Keratinocyte (primary cell): Measurements from ENCODE around the gene ITFG1. TPM values are rescaled to one million over a fixed set of nuclear protein-coding genes. Genes with fewer than 3 reads are reported as not detected.

ENCODE experiments used
- DNase-seq: peaks from one replicate; pipeline ENCODE4 v3.0.0-alpha.2; 2011; ENCODE audit warnings: low read depth, missing footprints, low spot score
- FAIRE-seq: peaks from 2 replicates; lab custom pipeline; 2011; peaks lifted over from hg19 to GRCh38; lab: Jason Lieb, UNC
- H2AFZ ChIP-seq: 2 replicates; pipeline ENCODE4 v1.6.0; 2012; ENCODE audit warnings: low read length, control low read depth, inconsistent platforms; ENCODE audit not compliant: control insufficient read depth
- H3K27ac ChIP-seq: 2 replicates; pipeline ENCODE4 v1.5.1; 2011; ENCODE audit warnings: low read length; ENCODE audit not compliant: control insufficient read depth, insufficient read depth
- H3K27me3 ChIP-seq: 3 replicates; pipeline ENCODE4 v1.6.0; 2011; ENCODE audit warnings: low read length; ENCODE audit not compliant: control insufficient read depth, insufficient read depth; ENCODE audit errors: extremely low read depth
- H3K36me3 ChIP-seq, 2 experiments: 2 replicates in 1 of 2; 3 replicates in 1 of 2; pipeline ENCODE4 v1.5.1; 2011; ENCODE audit warnings: low read length in 2 of 2, mild to moderate bottlenecking in 1 of 2; ENCODE audit not compliant: control insufficient read depth in 2 of 2, insufficient read depth in 2 of 2; ENCODE audit errors: extremely low read depth in 1 of 2
- H3K4me1 ChIP-seq: 3 replicates; pipeline ENCODE4 v1.5.1; 2011; ENCODE audit warnings: low read length; ENCODE audit not compliant: control insufficient read depth, insufficient read depth; ENCODE audit errors: extremely low read depth
- H3K4me2 ChIP-seq: 3 replicates; pipeline ENCODE4 v1.6.0; 2011; ENCODE audit warnings: low read depth, low read length; ENCODE audit not compliant: control insufficient read depth, insufficient read depth; ENCODE audit errors: extremely low read depth
- H3K4me3 ChIP-seq, 3 experiments: fragments of 200-600 bp in 1 of 3; sonication (generic) in 1 of 3; 2 replicates in 2 of 3; 3 replicates in 1 of 3; pipeline ENCODE4 v1.5.1; 2011 to 2016; ENCODE audit warnings: low read length in 3 of 3, mild to moderate bottlenecking in 3 of 3, control low read depth in 2 of 3, inconsistent platforms in 1 of 3, low read depth in 1 of 3, mixed read lengths in 1 of 3, mixed run types in 1 of 3, moderate library complexity in 1 of 3; ENCODE audit not compliant: control insufficient read depth in 2 of 3, insufficient read depth in 2 of 3; ENCODE audit errors: extremely low read depth in 1 of 3
- H3K79me2 ChIP-seq: 2 replicates; pipeline ENCODE4 v1.6.0; 2012; ENCODE audit warnings: low read length; ENCODE audit not compliant: control insufficient read depth, insufficient read depth
- H3K9ac ChIP-seq: 3 replicates; pipeline ENCODE4 v1.6.0; 2011; ENCODE audit warnings: low read length; ENCODE audit not compliant: control insufficient read depth, insufficient read depth; ENCODE audit errors: extremely low read depth
- H3K9me1 ChIP-seq: 3 replicates; pipeline ENCODE4 v1.6.0; 2011; ENCODE audit warnings: low read length; ENCODE audit not compliant: control insufficient read depth, insufficient read depth; ENCODE audit errors: extremely low read depth
- H3K9me3 ChIP-seq: 2 replicates; pipeline ENCODE4 v1.5.1; 2012; ENCODE audit warnings: low read depth, low read length; ENCODE audit not compliant: control insufficient read depth
- H4K20me1 ChIP-seq: 3 replicates; pipeline ENCODE4 v1.6.0; 2011; ENCODE audit warnings: low read length; ENCODE audit not compliant: control insufficient read depth, insufficient read depth; ENCODE audit errors: extremely low read depth
- EZH2 ChIP-seq: IDR thresholded peaks from one replicate; pipeline ENCODE4 v1.6.1; 2012; ENCODE audit warnings: inconsistent platforms, mild to moderate bottlenecking, low read length, moderate library complexity
- dilution Hi-C: fragments of 300-500 bp; cut with MboI; formaldehyde crosslinking; loops from one replicate; pipeline ENCODE4 v1.7.0; 2020; ENCODE audit warnings: low sequenced_read_pairs; ENCODE audit not compliant: extremely low pct_ligation_motif_present
- polyA plus RNA-seq, 5 experiments: library from polyadenylated mRNA; depleted of rRNA in 3 of 5; stranded (reverse) in 3 of 5; stranded (forward) in 1 of 5; unstranded in 1 of 5; fragments of >200 nt; gene quantifications; 1 replicate in 1 of 5; 2 replicates in 3 of 5; 3 replicates in 1 of 5; pipeline versions ENCODE4 v1.2.1 to v1.2.3, GENCODE V29; 2011 to 2012; ENCODE audit warnings: missing spikeins in 2 of 5, low read depth in 1 of 5, low replicate concordance in 1 of 5
- TF ChIP-seq, protein P1 (sequence below), 3 experiments: IDR thresholded peaks in 1 of 3; conservative IDR thresholded peaks in 1 of 3; optimal IDR thresholded peaks in 1 of 3; 2 replicates in 2 of 3; 3 replicates in 1 of 3; pipeline versions ENCODE3 to v1.5.1; 2011; ENCODE audit warnings: low read length in 3 of 3, mild to moderate bottlenecking in 3 of 3, moderate library complexity in 2 of 3, control low read depth in 1 of 3, inconsistent platforms in 1 of 3; ENCODE audit not compliant: insufficient read depth in 2 of 3; ENCODE audit errors: extremely low read depth in 1 of 3

The ITFG1 gene
- polyA plus RNA-seq, 1 donor (not counting 4 experiments of a cell fraction or from before 2014, with no cell fraction given) = 83.8 TPM

DNA sequence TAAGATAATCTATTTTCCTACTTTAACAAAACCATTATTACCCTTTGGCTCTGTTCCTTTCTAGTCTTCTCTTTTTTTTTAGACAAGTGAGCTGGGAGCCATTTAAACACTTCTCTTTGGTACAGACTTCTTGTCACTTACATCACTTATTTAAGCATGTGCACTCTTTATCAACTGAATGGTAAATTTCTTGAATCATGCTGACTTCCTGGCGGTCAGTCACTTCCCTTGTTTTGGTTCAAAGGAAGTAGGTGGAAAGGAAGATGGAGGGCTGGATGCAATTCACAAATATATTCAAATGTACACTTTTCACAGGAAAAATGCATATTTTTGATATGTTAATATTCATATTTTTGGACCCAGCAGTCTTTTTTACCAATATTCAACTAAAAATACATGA, 97.1 kb downstream of the ITFG1 start:
- dilution Hi-C loops = no loop called here
- no peaks in the 10 kb centered on the region for H3K27me3 ChIP-seq
- no peak overlapping the region for H3K27ac ChIP-seq
- H3K36me3 ChIP-seq = peaks cover 0 to 5% of the 10 kb centered on the region in 2 experiments
- H3K9me1 ChIP-seq = peaks cover 2% of the 10 kb centered on the region
- H3K9me3 ChIP-seq = no peaks in the 10 kb centered on the region
- no peak overlapping the region for H3K4me3 ChIP-seq
- DNase-seq (no peak), FAIRE-seq (no peak)
- H3K4me2 ChIP-seq = no peak overlapping the region
- TF ChIP-seq, protein P1, sequence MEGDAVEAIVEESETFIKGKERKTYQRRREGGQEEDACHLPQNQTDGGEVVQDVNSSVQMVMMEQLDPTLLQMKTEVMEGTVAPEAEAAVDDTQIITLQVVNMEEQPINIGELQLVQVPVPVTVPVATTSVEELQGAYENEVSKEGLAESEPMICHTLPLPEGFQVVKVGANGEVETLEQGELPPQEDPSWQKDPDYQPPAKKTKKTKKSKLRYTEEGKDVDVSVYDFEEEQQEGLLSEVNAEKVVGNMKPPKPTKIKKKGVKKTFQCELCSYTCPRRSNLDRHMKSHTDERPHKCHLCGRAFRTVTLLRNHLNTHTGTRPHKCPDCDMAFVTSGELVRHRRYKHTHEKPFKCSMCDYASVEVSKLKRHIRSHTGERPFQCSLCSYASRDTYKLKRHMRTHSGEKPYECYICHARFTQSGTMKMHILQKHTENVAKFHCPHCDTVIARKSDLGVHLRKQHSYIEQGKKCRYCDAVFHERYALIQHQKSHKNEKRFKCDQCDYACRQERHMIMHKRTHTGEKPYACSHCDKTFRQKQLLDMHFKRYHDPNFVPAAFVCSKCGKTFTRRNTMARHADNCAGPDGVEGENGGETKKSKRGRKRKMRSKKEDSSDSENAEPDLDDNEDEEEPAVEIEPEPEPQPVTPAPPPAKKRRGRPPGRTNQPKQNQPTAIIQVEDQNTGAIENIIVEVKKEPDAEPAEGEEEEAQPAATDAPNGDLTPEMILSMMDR (optimal IDR thresholded peaks at IDR 0.05 in 1 of 3, IDR thresholded peaks at IDR 0.05 in 1 of 3, conservative IDR thresholded peaks at IDR 0.05 in 1 of 3; ENCODE audit: extremely low read depth in 1 of 3, insufficient read depth in 2 of 3, low read length in 3 of 3) = no peak
- TF ChIP-seq EZH2 = no peak
- no peaks in the 10 kb centered on the region for H3K4me1 ChIP-seq
- H2AFZ ChIP-seq = no peak overlapping the region
- no peak overlapping the region for H3K9ac ChIP-seq
- H3K79me2 ChIP-seq = no peaks in the 10 kb centered on the region
- no peaks in the 10 kb centered on the region for H4K20me1 ChIP-seq

DNA sequence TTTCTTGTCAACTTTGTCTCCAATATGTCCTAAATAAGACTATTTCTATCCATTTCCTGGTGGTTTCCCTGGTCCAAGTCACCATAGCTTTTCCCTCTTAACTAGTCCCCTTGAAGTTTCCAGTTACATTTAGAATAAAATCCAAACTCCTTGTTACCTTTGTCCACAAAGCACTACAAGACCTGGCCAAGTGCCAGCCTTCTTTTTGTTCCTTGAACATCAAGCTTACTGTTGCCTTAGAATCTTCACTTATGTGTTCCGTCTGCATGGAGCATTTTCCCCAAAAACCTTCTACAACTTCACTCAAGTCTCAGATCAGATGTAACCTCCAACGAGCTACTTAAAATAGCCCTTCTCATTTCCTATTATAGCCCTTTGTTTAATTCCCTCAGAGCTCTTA, 101.4 kb downstream of the ITFG1 start:
- dilution Hi-C loops = no loop called here
- no peaks in the 10 kb centered on the region for H3K9me3 ChIP-seq
- no peaks in the 10 kb centered on the region for H3K79me2 ChIP-seq
- no peak overlapping the region for H2AFZ ChIP-seq
- peaks cover 2% of the 10 kb centered on the region for H3K9me1 ChIP-seq
- H3K4me3 ChIP-seq = no peak overlapping the region
- no peak overlapping the region for H3K4me2 ChIP-seq
- no peaks in the 10 kb centered on the region for H4K20me1 ChIP-seq
- H3K27ac ChIP-seq = no peak overlapping the region
- DNase-seq = no peak
- no peaks in the 10 kb centered on the region for H3K4me1 ChIP-seq
- H3K36me3 ChIP-seq = no peaks in the 10 kb centered on the region
- TF ChIP-seq, protein P1 (optimal IDR thresholded peaks at IDR 0.05 in 1 of 3, IDR thresholded peaks at IDR 0.05 in 1 of 3, conservative IDR thresholded peaks at IDR 0.05 in 1 of 3; ENCODE audit: extremely low read depth in 1 of 3, insufficient read depth in 2 of 3, low read length in 3 of 3) = no peak
- no peak for TF ChIP-seq EZH2
- no peaks in the 10 kb centered on the region for H3K27me3 ChIP-seq
- no peak for FAIRE-seq
- no peak overlapping the region for H3K9ac ChIP-seq
